Breast epithelium (tissue), 4 donors: ENCODE data around the gene SLC25A21. TPM values are rescaled to one million over a fixed set of nuclear protein-coding genes. Genes with fewer than 3 reads are reported as not detected.
"Not testable (repeated sequence)": the region's sequence is repeated elsewhere in the genome, so short reads cannot be mapped to it uniquely, and the experiment has no call there.

Experiments used
- DNase-seq, 2 donors: peaks; one replicate each; pipeline ENCODE4 v3.0.0-alpha.2; 2019; ENCODE audit warnings: low spot score in 2 of 2
- H3K27ac ChIP-seq, 2 donors: fragments of 200-600 bp; sonication (generic) in 1 of 2; one replicate each; pipeline ENCODE4 v1.5.1; 2016 to 2019; ENCODE audit warnings: mild to moderate bottlenecking in 1 of 2
- H3K27me3 ChIP-seq, 2 donors: fragments of 200-600 bp; sonication (generic) in 1 of 2; one replicate each; pipeline versions ENCODE4 v1.5.1 to v1.6.0; 2017 to 2019; ENCODE audit warnings: control low read depth in 1 of 2, mild to moderate bottlenecking in 1 of 2
- H3K36me3 ChIP-seq: fragments of 200-600 bp; one replicate; pipeline ENCODE4 v1.5.1; 2019
- H3K4me1 ChIP-seq, 2 donors: fragments of 200-600 bp; sonication (generic); one replicate each; pipeline ENCODE4 v1.5.1; 2016 to 2019; ENCODE audit warnings: control low read depth in 1 of 2
- H3K4me3 ChIP-seq, 3 donors: fragments of 200-600 bp; sonication (generic); 1 replicate in 2 of 3; 2 replicates in 1 of 3; pipeline ENCODE4 v1.5.1; 2016 to 2019; ENCODE audit warnings: mild to moderate bottlenecking in 3 of 3, moderate library complexity in 2 of 3
- H3K9me3 ChIP-seq, 2 donors: fragments of 200-600 bp; sonication (generic) in 1 of 2; one replicate each; pipeline ENCODE4 v1.5.1; 2016 to 2019; ENCODE audit warnings: control low read depth in 1 of 2
- CTCF ChIP-seq, 3 donors: fragments of 450-650 bp; IDR thresholded peaks; one replicate each; pipeline ENCODE4 v1.5.1; 2016 to 2017; ENCODE audit warnings: antibody characterized with exemption in 3 of 3, mild to moderate bottlenecking in 3 of 3, moderate library complexity in 3 of 3
- POLR2A ChIP-seq: fragments of 450-650 bp; IDR thresholded peaks from one replicate; pipeline ENCODE4 v1.6.1; 2016; ENCODE audit warnings: antibody characterized with exemption, mild to moderate bottlenecking, moderate library complexity
- POLR2AphosphoS5 ChIP-seq, 3 donors: sonication (generic); formaldehyde crosslinking; IDR thresholded peaks; one replicate each; pipeline ENCODE4 v1.6.1; 2017; ENCODE audit warnings: antibody characterized with exemption in 3 of 3
- intact Hi-C: fragments of 100-400 bp; cut with DNase I; formaldehyde crosslinking; loops from one replicate; pipeline ENCODE4 v1.15.1; 2023; ENCODE audit warnings: low total_unique reads
- total RNA-seq, 3 donors: library from RNA; depleted of rRNA; stranded (reverse); fragments of >200 nt; gene quantifications; one replicate each; pipeline ENCODE4 v1.1.0, GENCODE V29; 2016

The SLC25A21 gene
- total RNA-seq, 3 donors from 2014 or later, result 0.66 to 2.3 (median 1.6) TPM

- Histone ChIP-seq H3K9me3 (no peaks in the 10 kb centered on the region), H3K4me1 (no peaks in the 10 kb centered on the region), H3K36me3 (no peaks in the 10 kb centered on the region), H3K27me3 (no peaks in the 10 kb centered on the region), H3K4me3 (no peak overlapping the region), H3K27ac (no peak overlapping the region)
- no peak for TF ChIP-seq POLR2A
- TF ChIP-seq CTCF (IDR thresholded peaks at IDR 0.05), result no peak
- no peak for TF ChIP-seq POLR2AphosphoS5 (IDR thresholded peaks at IDR 0.05)
- intact Hi-C loops, result no loop called here
- DNase-seq, result no peak
Observed at GRCh38 chr14:36986407-36986806, 186.0 kb downstream of the SLC25A21 start.

- Histone ChIP-seq H3K27ac (no peak overlapping the region), H3K4me1 (no peaks in the 10 kb centered on the region), H3K36me3 (no peaks in the 10 kb centered on the region), H3K9me3 (no peaks in the 10 kb centered on the region), H3K4me3 (no peak overlapping the region), H3K27me3 (no peaks in the 10 kb centered on the region)
- intact Hi-C loops, result no loop called here
- no peak for DNase-seq
- TF ChIP-seq POLR2AphosphoS5 (IDR thresholded peaks at IDR 0.05) (no peak), CTCF (IDR thresholded peaks at IDR 0.05) (no peak), POLR2A (no peak)
Observed at GRCh38 chr14:36981832-36982529, 190.4 kb downstream of the SLC25A21 start.

GRCh38 chr14:36980413-36980812 is 192.0 kb downstream of the SLC25A21 start:
- H3K36me3 ChIP-seq, DNase-seq, intact Hi-C loops, H3K27ac ChIP-seq, H3K4me1 ChIP-seq, H3K9me3 ChIP-seq, H3K27me3 ChIP-seq, H3K4me3 ChIP-seq: not testable (repeated sequence)

GRCh38 chr14:36979863-36980262 is 192.5 kb downstream of the SLC25A21 start:
- no peak overlapping the region for H3K27ac ChIP-seq
- DNase-seq, result no peak
- intact Hi-C loops, result no loop called here
- H3K36me3 ChIP-seq, result no peaks in the 10 kb centered on the region
- no peaks in the 10 kb centered on the region for H3K27me3 ChIP-seq
- TF ChIP-seq CTCF (IDR thresholded peaks at IDR 0.05), result no peak
- no peak for TF ChIP-seq POLR2AphosphoS5 (IDR thresholded peaks at IDR 0.05)
- TF ChIP-seq POLR2A, result no peak
- H3K9me3 ChIP-seq, result no peaks in the 10 kb centered on the region
- no peak overlapping the region for H3K4me3 ChIP-seq
- H3K4me1 ChIP-seq, result no peaks in the 10 kb centered on the region

GRCh38 chr14:36976571-36977023 is 195.8 kb downstream of the SLC25A21 start:
- no peak for DNase-seq
- no peaks in the 10 kb centered on the region for H3K4me1 ChIP-seq
- no peak overlapping the region for H3K4me3 ChIP-seq
- H3K36me3 ChIP-seq, result no peaks in the 10 kb centered on the region
- no peak overlapping the region for H3K27ac ChIP-seq
- TF ChIP-seq POLR2AphosphoS5 (IDR thresholded peaks at IDR 0.05) (no peak), CTCF (IDR thresholded peaks at IDR 0.05) (no peak), POLR2A (no peak)
- no peaks in the 10 kb centered on the region for H3K9me3 ChIP-seq
- H3K27me3 ChIP-seq, result no peaks in the 10 kb centered on the region
- intact Hi-C loops, result no loop called here
